Stomach (tissue), 9 donors: ENCODE results near the gene LDLRAD3. TPM values are rescaled to one million over a fixed set of nuclear protein-coding genes. Genes with fewer than 3 reads are reported as not detected.

ENCODE experiments used
- DNase-seq, 2 donors: peaks; one replicate each; pipeline versions ENCODE4 v3.0.0 to v3.0.0-alpha.2; 2013 to 2019
- H3K27ac ChIP-seq, 5 donors: fragments of 200-600 bp in 4 of 5; sonication (generic) in 4 of 5; one replicate each; pipeline ENCODE4 v1.5.1; 2013 to 2019; ENCODE audit warnings: mild to moderate bottlenecking in 1 of 5, moderate library complexity in 1 of 5
- H3K27me3 ChIP-seq, 3 donors: fragments of 200-600 bp; sonication (generic); one replicate each; pipeline ENCODE4 v1.5.1; 2017 to 2019; ENCODE audit warnings: mixed run types in 1 of 3
- H3K36me3 ChIP-seq, 4 donors: fragments of 200-600 bp; sonication (generic); 1 replicate in 3 of 4; 2 replicates in 1 of 4; pipeline ENCODE4 v1.5.1; 2016 to 2019
- H3K4me1 ChIP-seq, 4 donors: fragments of 200-600 bp; sonication (generic); one replicate each; pipeline ENCODE4 v1.5.1; 2016 to 2019
- H3K4me3 ChIP-seq, 4 donors: fragments of 200-600 bp; sonication (generic) in 3 of 4; one replicate each; pipeline ENCODE4 v1.5.1; 2016 to 2019; ENCODE audit warnings: mild to moderate bottlenecking in 1 of 4
- H3K9me3 ChIP-seq, 4 donors: fragments of 200-600 bp; sonication (generic); one replicate each; pipeline ENCODE4 v1.5.1; 2016 to 2019
- EP300 ChIP-seq: sonication (generic); formaldehyde crosslinking; IDR thresholded peaks from one replicate; pipeline ENCODE4 v1.6.1; 2017; ENCODE audit warnings: antibody characterized with exemption
- POLR2A ChIP-seq, 4 donors: fragments of 450-650 bp; IDR thresholded peaks; one replicate each; pipeline ENCODE4 v1.6.1; 2016; ENCODE audit warnings: antibody characterized with exemption in 4 of 4, control low read depth in 2 of 4, mild to moderate bottlenecking in 1 of 4, moderate library complexity in 1 of 4
- POLR2AphosphoS5 ChIP-seq, 3 donors: sonication (generic); formaldehyde crosslinking; IDR thresholded peaks; one replicate each; pipeline ENCODE4 v1.6.1; 2016; ENCODE audit warnings: antibody characterized with exemption in 3 of 3
- WGBS, 5 donors: extraction: QIAGEN DNeasy Blood & Tissue Kit in 3 of 5; methylation state at CpG; one replicate each; pipeline versions ENCODE4 v1.1.5 to v1.1.7; 2013 to 2018; 5-methylcytosine and 5-hydroxymethylcytosine counted together
- intact Hi-C: fragments of 100-400 bp; cut with DNase I; formaldehyde crosslinking; loops from one replicate; pipeline ENCODE4 v1.15.1; 2023; ENCODE audit warnings: low total_unique reads
- polyA plus RNA-seq, 3 donors: library from polyadenylated mRNA; stranded (reverse); fragments of 200-250 nt; gene quantifications; one replicate each; pipeline ENCODE4 v1.2.3, GENCODE V29; 2013
- total RNA-seq, 5 donors: library from RNA; depleted of rRNA; stranded (reverse); fragments of >200 nt; gene quantifications; one replicate each; pipeline versions ENCODE4 v1.1.0 to v1.2.3, GENCODE V29; 2014 to 2016
- TF ChIP-seq, protein P1 (sequence below), 7 experiments: fragments of 450-650 bp in 4 of 7; fragments of 200-600 bp in 3 of 7; sonication (generic) in 3 of 7; IDR thresholded peaks; one replicate each; pipeline ENCODE4 v1.5.1; 2016 to 2019; ENCODE audit warnings: antibody characterized with exemption in 7 of 7, control low read depth in 2 of 7, mild to moderate bottlenecking in 1 of 7
- donor health status: healthy with polysubstance abuse.
- donor health status: Bipolar disorder and iron deficiency.
- donor health status: healthy.

Gene LDLRAD3
- total and polyA plus RNA-seq, 8 donors = 2.0 to 22.8 (median 7.9) TPM

DNA sequence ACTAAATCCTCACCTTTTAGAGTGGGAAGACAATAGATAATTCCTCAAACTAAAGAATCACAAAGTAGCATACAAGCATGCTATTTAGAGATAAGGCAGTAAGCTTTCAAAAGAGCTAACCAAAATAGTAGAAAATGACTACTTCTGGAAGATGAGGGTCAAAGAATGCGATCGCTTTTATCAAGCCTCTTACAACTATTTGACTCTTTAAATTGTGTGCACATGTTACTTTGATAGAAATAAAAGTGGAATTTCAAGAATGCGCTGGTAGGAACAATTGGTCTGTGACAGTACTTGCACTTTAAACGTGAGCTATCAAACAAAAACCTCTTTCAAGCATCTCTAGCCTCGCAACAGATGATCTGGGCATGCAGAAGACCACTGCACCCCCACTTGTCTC lies 248.1 kb downstream of the LDLRAD3 start:
- intact Hi-C loops = no loop called here
- TF ChIP-seq POLR2AphosphoS5 (IDR thresholded peaks at IDR 0.05) (no peak), EP300 (no peak), POLR2A (IDR thresholded peaks at IDR 0.05) (no peak)
- TF ChIP-seq, protein P1, sequence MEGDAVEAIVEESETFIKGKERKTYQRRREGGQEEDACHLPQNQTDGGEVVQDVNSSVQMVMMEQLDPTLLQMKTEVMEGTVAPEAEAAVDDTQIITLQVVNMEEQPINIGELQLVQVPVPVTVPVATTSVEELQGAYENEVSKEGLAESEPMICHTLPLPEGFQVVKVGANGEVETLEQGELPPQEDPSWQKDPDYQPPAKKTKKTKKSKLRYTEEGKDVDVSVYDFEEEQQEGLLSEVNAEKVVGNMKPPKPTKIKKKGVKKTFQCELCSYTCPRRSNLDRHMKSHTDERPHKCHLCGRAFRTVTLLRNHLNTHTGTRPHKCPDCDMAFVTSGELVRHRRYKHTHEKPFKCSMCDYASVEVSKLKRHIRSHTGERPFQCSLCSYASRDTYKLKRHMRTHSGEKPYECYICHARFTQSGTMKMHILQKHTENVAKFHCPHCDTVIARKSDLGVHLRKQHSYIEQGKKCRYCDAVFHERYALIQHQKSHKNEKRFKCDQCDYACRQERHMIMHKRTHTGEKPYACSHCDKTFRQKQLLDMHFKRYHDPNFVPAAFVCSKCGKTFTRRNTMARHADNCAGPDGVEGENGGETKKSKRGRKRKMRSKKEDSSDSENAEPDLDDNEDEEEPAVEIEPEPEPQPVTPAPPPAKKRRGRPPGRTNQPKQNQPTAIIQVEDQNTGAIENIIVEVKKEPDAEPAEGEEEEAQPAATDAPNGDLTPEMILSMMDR (IDR thresholded peaks at IDR 0.05) = no peak
- Histone ChIP-seq H3K27me3 (no peaks in the 10 kb centered on the region), H3K27ac (no peak overlapping the region), H3K4me3 (no peak overlapping the region), H3K36me3 (no peaks in the 10 kb centered on the region), H3K9me3 (no peaks in the 10 kb centered on the region), H3K4me1 (peaks cover 0 to 9% (median 0%) of the 10 kb centered on the region in 4 donors)
- 71 to 82% (median 79%) methylated on average over 5 of the region's 5 CpGs for WGBS, 5 donors
- DNase-seq = no peak

- Histone ChIP-seq H3K36me3 (no peaks in the 10 kb centered on the region), H3K27me3 (no peaks in the 10 kb centered on the region), H3K27ac (no peak overlapping the region), H3K4me1 (peaks cover 0 to 11% (median 0%) of the 10 kb centered on the region in 4 donors), H3K4me3 (no peak overlapping the region), H3K9me3 (no peaks in the 10 kb centered on the region)
- intact Hi-C loops = no loop called here
- DNase-seq = no peak
- TF ChIP-seq POLR2A (IDR thresholded peaks at IDR 0.05) = no peak
- TF ChIP-seq EP300 = no peak
- TF ChIP-seq, protein P1 (IDR thresholded peaks at IDR 0.05) = no peak
- no peak for TF ChIP-seq POLR2AphosphoS5 (IDR thresholded peaks at IDR 0.05)
- 87 to 91% (median 88%) methylated on average over 8 of the region's 8 CpGs for WGBS, 5 donors
Measured at GRCh38 chr11:36192425-36193289, 248.8 kb downstream of the LDLRAD3 start.

DNA sequence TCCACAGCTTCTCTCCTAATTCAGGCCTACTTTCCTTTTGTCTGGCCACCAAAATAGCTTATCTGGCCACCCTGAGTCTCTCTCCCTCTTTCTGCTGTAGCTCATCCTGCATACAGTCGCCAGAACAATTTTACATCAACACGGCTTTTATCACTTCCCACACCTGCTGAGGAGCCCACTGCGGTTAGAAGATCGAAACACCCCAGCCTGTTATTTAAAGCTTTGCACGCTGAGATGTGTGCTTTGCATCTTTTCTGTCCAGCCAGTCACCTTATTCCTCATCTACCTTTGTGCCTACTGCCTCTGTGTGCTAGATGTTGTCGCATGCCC lies 249.4 kb downstream of the LDLRAD3 start:
- Histone ChIP-seq H3K27me3 (no peaks in the 10 kb centered on the region), H3K27ac (no peak overlapping the region), H3K4me1 (peaks cover 0 to 11% (median 0%) of the 10 kb centered on the region in 4 donors), H3K36me3 (peaks cover 0 to under 1% (median 0%) of the 10 kb centered on the region in 4 donors), H3K9me3 (no peaks in the 10 kb centered on the region), H3K4me3 (no peak overlapping the region)
- 84 to 95% (median 88%) methylated on average over 6 of the region's 6 CpGs for WGBS, 5 donors
- no peak for DNase-seq
- intact Hi-C loops = no loop called here
- TF ChIP-seq EP300 = no peak
- TF ChIP-seq POLR2A (IDR thresholded peaks at IDR 0.05) = no peak
- TF ChIP-seq, protein P1 (IDR thresholded peaks at IDR 0.05) = no peak
- no peak for TF ChIP-seq POLR2AphosphoS5 (IDR thresholded peaks at IDR 0.05)

GRCh38 chr11:36193721-36194120 lies 249.9 kb downstream of the LDLRAD3 start:
- DNase-seq = no peak
- H3K27me3 ChIP-seq = no peaks in the 10 kb centered on the region
- peaks cover 0 to 11% (median 0%) of the 10 kb centered on the region in 4 donors for H3K4me1 ChIP-seq
- no peak overlapping the region for H3K27ac ChIP-seq
- H3K36me3 ChIP-seq = peaks cover 0 to 5% (median 2%) of the 10 kb centered on the region in 4 donors
- no peaks in the 10 kb centered on the region for H3K9me3 ChIP-seq
- 64 to 80% (median 72%) methylated on average over 1 of the region's 1 CpG for WGBS, 5 donors
- TF ChIP-seq POLR2AphosphoS5 (IDR thresholded peaks at IDR 0.05) (no peak), POLR2A (IDR thresholded peaks at IDR 0.05) (no peak), EP300 (no peak)
- TF ChIP-seq, protein P1 (IDR thresholded peaks at IDR 0.05) = no peak
- no peak overlapping the region for H3K4me3 ChIP-seq
- intact Hi-C loops = no loop called here
